TTC549 (cell line): Measurements from ENCODE around the gene TMEM9.

ENCODE experiments used
- FAIRE-seq: peaks from 2 replicates; lab custom pipeline; 2012; peaks lifted over from hg19 to GRCh38; lab: Jason Lieb, UNC

Gene TMEM9

GRCh38 chr1:201145132-201145531, 9.1 kb downstream of the TMEM9 start:
- FAIRE-seq = no peak

GRCh38 chr1:201144701-201145100, 9.6 kb downstream of the TMEM9 start:
- FAIRE-seq = no peak

DNA sequence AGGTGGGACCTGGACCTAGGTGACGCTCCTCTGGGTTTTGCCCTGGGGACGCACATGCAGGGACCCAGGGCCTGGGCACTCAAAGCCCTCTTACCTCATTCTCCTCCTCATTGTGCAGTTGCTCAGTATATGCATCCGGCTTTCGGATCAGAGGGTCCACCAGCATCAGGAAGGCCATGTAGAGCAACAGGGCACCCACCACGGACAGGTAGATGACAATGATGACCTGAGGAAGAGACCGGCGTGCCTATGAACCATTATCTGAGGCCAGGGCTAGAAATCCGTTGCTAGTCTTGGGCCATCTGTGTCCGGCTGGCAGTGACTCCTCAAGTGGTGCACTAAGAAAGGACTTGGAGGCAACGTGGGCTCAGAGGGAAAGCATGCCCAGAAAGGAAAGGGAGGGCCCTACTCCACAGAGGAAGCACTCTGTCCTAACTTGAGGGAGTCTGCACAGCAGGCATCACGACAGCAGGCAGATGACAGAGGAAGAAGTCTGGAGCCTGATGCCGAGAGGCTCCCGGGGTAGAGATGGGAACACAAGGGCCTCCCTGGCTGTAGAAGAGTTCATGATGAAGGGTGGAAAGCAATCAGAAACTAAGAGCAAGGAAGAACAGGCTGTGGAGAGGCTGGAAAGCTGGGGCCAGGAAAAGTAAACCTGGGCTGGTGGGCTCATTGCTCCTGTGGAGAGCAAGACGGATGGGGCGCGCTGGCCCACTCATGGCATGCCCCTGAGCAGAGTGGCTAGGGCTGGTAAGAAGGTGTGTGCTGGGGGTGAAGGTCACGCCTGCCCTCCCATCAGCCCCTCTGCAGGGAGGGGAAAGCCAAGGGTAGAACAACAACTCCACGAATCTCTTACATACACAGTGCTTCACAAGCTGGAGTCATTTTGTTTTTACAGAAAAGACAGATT, 10.3 kb downstream of the TMEM9 start:
- FAIRE-seq = no peak

GRCh38 chr1:201142849-201143725, 11.2 kb downstream of the TMEM9 start:
- FAIRE-seq = no peak

DNA sequence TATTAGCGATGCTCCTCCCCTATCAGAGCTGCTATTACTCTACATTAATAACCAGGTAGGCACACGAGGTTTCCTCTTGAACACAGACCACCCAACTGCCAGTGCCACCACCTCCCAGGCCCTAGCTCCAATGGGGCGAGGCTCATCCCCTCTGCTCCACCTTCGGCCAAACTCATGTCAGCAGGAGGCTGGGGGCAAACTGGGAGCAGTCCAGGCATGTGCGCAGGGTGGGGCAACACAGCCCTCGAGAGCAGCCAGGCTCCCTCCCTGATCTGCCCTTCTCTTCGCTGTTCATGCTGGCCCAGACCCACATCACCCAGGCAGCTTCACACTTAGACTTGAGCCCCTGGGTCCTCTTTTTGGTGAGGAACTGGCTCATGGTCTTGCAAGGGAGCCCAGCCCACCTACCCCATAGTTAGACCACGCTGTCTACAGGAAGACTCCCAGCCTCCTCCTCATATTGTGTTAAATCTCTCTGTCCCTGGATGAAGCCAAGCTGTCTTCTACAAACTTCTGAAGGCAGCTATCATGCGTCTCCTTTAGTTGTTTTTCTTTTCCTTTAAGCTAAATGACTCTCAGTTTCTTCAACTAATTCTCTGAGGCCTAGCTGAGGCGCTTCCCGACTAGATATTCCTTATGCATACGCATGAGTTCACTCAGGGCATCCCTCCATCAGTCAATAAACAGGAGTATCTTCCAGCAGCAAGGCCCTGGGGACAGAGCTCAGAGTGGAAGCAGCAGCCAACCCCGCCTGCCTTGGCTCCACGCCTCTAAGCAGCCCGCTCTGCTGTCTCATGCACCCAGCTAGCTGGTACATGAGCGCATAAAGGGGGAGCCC, 12.0 kb downstream of the TMEM9 start:
- no peak for FAIRE-seq

GRCh38 chr1:201141418-201141817, 12.9 kb downstream of the TMEM9 start:
- FAIRE-seq = no peak

DNA sequence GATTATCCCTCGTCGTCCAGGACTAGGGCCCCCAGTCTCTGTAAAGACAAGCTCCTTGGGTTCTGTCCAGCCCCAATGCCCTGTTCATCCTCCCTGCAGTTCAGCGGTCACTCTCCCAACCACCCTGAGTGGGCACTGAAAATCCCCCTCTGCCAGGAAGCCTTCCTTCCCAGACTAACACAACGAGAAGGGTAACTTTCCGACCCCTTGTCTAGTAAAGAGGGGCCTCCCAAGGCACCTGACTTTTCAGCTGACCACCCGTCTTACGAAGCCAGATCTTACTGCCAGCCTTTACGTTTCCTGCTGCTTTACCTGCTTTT, 13.4 kb downstream of the TMEM9 start:
- no peak for FAIRE-seq

DNA sequence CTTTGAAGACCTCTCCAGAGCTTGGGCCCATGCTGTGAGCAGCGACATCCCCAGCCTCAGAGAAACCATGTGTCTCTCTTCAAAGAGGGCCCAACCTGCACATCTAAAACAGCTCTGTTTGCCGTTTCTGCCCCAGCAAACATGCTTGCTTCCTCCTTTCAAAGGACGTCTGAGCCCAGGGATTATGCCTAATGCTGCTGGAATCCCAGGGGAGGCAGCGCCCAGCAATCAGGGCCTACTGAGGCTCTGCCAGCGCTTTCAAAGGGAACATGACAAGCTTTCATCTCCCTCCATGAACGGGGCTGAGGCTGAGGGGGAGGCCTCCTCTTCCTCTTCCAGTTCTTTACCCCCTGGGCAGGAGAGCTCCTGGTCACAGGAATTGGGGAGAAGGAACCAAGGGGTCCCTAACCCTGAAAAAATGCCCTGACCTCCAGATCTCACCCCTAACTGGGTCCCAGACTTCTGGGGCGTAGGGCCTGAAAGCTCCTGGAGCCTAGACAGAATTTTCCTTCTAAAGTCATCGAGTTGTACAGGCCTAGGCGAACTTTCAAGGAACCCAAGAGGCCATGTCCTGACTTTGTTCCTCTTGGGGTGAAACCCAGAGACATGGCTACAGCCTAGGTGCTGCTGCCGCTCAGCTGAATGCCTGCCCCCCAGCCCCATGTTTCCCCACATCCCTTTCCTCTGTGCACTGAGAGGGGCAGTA, 13.9 kb downstream of the TMEM9 start:
- FAIRE-seq = no peak

DNA sequence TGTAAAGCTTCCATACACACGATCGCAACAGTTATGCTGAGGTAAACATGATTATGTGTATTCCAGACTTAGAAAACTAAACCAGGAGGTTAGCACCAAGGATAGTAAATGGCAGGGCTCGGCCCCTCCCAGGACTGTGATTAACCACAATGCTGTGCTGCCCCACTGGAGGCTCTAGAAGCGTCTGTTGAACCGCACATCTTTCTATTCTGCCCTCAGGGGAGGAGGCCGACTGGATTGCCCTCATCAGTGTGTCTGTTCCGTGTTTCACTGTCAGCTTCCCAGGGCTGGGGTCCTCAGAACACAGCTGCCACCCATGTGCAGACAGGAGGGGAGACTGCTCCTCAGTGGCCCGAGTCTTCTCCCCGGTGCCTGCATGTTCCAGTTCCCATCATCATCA, 14.5 kb downstream of the TMEM9 start:
- FAIRE-seq = no peak

GRCh38 chr1:201139306-201139705, 15.0 kb downstream of the TMEM9 start:
- FAIRE-seq = no peak

- no peak for FAIRE-seq
Observed at GRCh38 chr1:201138311-201138840, 15.9 kb downstream of the TMEM9 start.

- no peak for FAIRE-seq
Observed at GRCh38 chr1:201137579-201138310, 16.5 kb downstream of the TMEM9 start.

GRCh38 chr1:201137024-201137392, 17.3 kb downstream of the TMEM9 start:
- no peak for FAIRE-seq

GRCh38 chr1:201136355-201137023, 17.8 kb downstream of the TMEM9 start:
- FAIRE-seq = no peak

DNA sequence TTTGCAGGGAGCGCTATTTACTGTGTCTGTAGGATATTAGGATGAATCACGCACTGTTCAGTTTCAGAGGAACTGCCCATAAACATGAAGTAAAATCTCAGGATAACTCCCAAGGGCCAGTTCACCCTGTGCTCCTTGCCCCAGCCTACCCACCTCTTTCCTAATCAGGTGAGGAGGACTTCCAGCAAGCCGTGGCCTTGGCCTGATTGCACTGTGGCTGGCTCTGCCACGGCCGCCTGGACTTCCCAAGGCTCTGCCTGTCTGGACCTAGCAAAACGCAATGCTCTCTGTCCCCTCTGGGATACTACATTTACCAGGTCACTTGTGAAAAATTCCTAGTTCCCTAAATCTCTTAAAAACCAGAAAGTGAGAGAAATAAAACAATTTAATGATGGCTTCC, 19.9 kb downstream of the TMEM9 start:
- no peak for FAIRE-seq

- FAIRE-seq = no peak
Observed at GRCh38 chr1:201131398-201131797, 22.9 kb downstream of the TMEM9 start.

DNA sequence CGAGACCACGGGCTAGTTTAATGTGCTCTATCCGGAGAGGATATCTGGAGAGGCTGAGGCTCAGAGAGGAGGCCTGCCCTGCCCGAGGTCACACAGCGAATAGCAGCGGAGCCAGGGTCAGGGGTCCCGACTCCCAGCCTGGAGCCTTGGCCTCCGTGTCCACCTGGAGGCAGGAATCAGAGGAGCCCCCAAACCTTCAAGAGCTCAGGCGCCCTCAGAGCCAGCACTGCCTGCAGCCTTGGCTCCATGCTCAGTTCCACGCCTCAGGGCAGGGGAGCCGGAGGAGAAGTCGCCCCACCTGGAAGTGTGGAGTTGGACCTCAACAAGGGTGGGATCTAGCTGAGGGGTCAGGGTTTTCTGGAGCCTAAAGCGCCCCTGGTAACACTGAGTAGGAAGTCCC, 25.3 kb downstream of the TMEM9 start:
- no peak for FAIRE-seq

DNA sequence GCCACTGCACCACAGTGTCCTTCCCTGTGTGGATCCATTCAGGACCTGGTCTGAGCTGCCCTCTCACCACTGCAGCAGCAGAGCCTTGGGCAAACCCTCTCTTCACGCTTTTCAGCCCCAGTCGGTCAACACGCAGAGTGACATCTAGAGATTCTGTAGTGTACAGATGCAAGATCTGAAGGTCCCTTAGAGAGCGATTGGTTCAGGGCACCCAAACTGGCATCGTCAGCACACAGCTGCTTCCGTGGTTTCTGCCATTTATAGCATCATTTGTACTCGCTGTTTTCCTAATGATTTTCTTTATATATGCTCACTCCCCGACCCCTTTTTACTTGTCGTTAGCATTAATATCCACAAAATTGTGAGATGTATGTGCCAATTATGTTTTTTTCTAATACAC, 25.8 kb downstream of the TMEM9 start:
- FAIRE-seq = no peak

DNA sequence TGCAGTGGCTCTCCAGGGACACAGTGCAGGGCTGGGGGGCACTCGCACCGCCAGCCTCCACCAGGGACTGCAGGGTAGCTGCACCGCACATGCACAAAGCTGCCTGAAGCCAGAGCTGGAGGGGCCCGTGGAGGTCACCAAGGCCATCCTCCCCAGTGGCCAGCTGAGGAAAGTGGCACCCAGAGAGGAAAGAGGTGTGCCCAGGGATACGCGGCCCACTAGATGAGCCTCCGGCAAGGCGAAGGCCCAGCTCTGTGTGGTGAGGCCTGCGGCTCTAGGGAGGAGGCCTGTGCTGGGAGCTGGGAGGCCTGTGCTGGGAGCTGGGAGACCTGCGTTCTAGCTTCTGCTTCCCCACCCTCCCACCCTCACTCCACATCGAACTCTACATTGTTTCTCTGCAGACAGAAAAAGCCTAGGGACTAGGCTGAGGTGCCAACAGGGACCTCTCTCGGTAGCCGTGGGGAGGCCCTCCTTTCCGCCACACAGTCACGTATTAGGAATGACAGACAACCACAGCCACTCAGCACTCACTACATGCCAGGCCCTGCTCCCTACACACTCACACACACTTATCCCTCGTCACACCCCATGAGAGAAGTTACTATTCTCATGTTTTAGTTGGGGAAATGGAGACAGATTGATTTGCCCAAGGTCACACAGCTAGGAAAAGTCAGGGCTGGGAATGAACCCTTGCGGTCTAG, 26.4 kb downstream of the TMEM9 start:
- no peak for FAIRE-seq
